GM19099 (cell line): ENCODE data around the gene SUV39H2.

Experiments
- POLR2A ChIP-seq: IDR thresholded peaks from 3 replicates; pipeline ENCODE4 v1.6.1; 2011; ENCODE audit warnings: low read depth; ENCODE audit not compliant: insufficient read length; ENCODE audit errors: extremely low read depth

Gene SUV39H2

GRCh38 chr10:14858338-14858960 lies 20.2 kb upstream of the SUV39H2 start:
- no peak for TF ChIP-seq POLR2A

DNA sequence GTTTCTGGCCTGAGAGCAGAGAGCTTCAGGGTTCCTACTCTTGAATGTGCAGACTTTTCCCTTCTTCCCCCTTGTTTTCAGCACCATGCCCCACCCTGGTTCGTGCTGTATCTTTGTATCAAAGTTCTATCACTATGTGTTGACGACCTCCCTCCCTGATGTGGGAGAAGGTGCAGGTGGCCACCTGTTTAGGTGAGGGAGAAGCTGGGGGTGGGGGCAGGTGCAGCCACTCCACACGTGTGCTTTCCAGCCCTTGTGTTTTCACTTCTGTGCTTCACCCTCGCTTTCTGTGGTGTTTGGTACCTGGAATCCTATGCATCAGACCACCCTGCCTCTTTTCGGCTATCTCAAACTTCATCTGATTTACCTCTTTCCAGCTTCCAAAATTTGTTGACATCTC lies 19.6 kb upstream of the SUV39H2 start:
- TF ChIP-seq POLR2A = no peak

DNA sequence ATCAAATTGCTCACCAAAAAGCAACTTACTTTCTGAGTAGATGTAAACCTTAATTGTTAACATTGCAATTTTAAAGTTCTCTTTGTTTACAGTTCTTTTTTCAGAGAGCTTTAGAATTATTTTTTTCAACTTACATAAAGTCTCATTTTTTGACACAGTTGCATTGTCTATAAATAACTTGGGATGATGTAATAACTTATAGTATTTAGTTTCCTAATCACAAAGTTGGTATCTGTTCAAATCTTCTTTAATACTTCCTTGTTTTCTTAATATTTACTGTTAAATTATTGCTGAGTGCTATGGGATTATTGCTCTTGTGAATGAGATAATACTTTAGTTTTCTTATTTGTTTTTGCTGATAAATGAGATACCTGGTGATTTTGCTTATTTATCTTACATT lies 18.9 kb upstream of the SUV39H2 start:
- TF ChIP-seq POLR2A = no peak

- no peak for TF ChIP-seq POLR2A
Observed at GRCh38 chr10:14860791-14861190, 17.9 kb upstream of the SUV39H2 start.

DNA sequence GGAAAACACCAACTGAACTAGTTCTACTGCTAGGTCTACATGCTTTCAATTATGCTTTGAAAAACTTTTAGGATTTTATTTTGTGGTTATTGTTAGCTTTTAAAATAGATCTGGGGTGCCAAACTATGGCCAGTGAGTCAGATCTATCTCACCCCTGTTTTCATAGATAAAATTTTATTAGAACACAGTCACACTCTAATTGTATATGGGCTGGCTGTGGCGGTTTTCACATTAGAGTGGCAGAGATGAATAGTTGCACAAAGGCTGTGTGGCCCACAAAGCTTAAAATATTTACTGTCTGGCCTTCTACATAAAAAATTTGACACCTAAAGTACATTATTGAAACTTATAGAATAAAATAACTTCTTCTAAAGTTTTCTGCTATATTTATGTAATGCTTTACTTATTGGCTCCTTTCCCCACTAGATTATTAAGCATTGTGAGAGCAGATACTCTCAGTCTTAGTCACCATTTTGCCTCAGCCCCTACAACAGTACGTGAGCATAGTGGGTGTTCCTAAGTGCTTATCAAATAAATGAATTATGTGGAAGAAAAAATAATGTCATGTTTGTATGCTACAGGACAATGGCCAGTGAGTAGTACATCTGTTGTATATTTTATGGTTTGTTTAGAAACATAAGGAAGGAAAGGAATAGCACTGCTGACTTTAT lies 5.4 kb upstream of the SUV39H2 start:
- TF ChIP-seq POLR2A = no peak

GRCh38 chr10:14875941-14876340 lies 2.7 kb upstream of the SUV39H2 start:
- no peak for TF ChIP-seq POLR2A

DNA sequence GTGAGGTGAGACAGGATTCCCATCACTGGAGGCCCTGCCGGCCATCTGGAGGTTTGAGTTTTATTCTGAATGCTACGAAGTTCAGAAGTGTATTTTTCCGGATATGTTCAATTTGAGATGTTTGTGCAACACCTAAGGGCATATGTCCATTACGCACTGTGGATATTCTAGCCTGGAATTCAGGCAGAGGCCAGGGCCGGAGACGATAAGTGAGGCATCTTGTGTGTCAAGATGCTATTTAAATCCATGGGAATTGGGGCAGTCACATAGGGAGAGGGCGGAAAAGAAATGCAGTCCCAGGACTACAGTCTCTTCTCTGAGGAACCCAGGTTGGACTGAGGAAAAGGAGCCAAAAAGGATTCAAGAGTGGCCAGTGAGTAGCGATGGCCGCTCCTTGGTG lies 1.9 kb upstream of the SUV39H2 start:
- no peak for TF ChIP-seq POLR2A

DNA sequence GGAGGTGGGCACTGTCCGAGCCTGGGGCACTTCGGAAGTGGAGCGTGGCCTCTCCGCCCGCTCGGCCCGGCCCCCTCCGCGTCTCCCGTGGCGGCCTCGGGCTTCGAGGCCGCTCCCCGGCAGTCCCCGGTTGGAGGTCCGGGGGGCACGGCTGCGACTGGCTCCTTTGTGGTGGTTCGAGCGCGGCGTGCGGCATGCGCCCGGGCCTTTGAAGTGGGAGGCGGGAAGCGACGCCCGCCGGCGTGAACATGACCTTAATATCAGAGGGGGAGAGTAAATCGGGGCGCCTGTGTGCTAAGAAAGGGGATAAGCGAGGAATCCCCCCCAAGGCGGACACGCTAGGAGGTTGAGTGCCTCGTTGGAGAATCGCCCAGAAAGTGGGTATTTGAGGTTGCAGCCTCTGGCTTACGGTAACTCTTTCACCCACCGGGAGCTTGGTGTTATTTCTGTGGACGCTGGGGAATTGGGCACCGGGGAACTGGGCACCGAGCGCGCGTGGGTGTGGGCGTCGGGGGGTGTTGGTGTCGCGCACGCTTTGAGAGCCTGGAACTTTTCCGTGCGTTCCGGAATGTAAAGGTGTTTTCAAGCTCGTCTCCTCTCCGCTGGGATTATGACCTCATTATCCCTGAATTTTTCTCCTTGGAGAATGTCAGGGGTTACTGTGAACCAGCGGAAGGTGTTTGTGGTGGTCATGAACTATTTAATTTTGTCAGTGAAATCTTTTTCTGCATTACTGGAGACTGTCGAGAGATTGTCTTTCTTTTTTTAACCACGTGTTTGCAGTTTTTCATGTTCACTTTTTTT lies 660 bp downstream of the SUV39H2 start:
- no peak for TF ChIP-seq POLR2A

- TF ChIP-seq POLR2A = no peak
Observed at GRCh38 chr10:14879928-14880193, 1.2 kb downstream of the SUV39H2 start.

- TF ChIP-seq POLR2A = no peak
Observed at GRCh38 chr10:14880229-14880628, 1.6 kb downstream of the SUV39H2 start.

DNA sequence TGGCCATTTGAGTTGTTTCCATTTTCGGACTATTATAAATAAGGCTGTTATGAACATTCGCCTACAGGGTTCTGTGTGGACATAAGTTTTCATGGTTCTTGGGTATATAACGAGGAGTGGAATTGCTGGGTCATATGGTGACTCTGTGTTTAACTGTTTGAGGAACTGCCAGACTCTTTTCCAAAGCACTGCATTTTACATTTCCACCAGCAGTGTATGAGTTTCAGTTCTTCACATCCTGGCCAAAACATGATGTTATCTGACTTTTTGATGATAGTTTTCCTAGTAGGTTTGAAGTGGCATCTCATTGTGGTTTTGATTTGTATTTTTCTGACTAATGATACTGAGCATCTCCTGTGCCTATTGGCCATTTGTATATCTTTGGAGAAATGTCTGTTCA lies 5.4 kb downstream of the SUV39H2 start:
- TF ChIP-seq POLR2A = no peak

DNA sequence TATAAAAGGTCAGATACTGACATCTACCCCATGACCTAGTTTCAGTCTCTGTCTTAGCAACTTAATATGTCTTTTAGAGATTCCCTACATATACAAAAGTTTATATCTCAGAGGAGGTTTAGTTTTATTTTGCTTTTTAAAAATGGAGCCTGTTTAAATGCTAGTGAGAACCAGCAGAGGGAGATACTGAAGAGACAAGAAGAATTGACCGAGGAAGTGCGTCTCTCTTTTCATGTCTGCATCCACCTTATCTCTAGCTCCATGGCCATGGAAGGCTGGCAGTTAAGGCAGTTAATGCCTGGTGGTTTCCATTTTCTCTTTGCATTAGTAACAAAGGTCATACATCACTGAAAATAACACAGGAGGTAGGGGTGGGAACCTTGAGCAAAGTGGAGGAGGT lies 10.7 kb downstream of the SUV39H2 start:
- TF ChIP-seq POLR2A = no peak

- no peak for TF ChIP-seq POLR2A
Observed at GRCh38 chr10:14891151-14891550, 12.5 kb downstream of the SUV39H2 start.

GRCh38 chr10:14904316-14904732 lies 25.7 kb downstream of the SUV39H2 start:
- no peak for TF ChIP-seq POLR2A

DNA sequence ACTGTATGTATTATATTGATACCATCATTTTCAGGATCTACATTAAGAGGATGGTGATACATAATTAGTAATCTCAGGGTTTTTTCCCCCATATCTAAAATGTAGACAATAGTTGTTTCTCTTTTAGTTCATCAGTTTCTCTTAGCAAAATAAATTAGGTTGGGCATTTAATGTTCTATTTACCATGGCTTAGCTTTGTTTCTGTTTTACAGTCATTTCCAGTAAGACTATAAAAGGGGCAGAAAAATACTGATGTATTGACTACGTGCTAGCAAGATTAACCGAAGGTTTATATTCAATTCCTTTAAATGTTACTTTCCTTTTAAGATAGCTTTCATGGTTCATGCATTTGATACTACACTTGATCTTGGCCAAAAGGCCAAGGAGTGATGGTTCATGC lies 26.2 kb downstream of the SUV39H2 start:
- TF ChIP-seq POLR2A = no peak

DNA sequence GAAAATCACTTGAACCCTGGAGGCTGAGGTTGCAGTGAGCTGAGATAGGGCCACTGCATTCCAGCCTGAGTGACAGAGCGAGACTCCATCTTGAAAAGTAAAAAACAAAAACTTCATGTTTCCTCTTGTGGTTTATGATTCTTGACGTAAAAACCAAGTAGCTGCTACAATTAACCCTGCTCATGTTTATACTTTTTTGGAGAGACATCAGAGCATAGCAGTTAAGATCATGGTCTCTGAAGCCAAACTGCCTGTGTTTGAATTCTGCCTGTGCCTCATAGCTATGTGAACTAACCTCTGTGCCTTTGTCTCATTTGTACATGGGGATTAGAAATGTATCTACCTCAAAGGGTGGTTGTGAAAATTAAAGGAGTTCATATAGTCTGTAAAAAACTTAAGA lies 27.2 kb downstream of the SUV39H2 start:
- TF ChIP-seq POLR2A = no peak
